Suprapubic skin (tissue), 4 donors: ENCODE data around the gene CEMIP2.

Source experiments
- POLR2A ChIP-seq, 2 donors: fragments of 450-650 bp; IDR thresholded peaks; one replicate each; pipeline ENCODE4 v1.6.1; 2017; ENCODE audit warnings: antibody characterized with exemption in 2 of 2, mild to moderate bottlenecking in 2 of 2, moderate library complexity in 2 of 2
- POLR2AphosphoS5 ChIP-seq, 3 donors: sonication (generic); formaldehyde crosslinking; IDR thresholded peaks; one replicate each; pipeline ENCODE4 v1.6.1; 2017; ENCODE audit warnings: antibody characterized with exemption in 3 of 3
- TF ChIP-seq, protein P1 (sequence below), 2 donors: fragments of 200-600 bp in 1 of 2; fragments of 450-650 bp in 1 of 2; sonication (generic) in 1 of 2; IDR thresholded peaks; one replicate each; pipeline ENCODE4 v1.5.1; 2016 to 2019; ENCODE audit warnings: antibody characterized with exemption in 2 of 2, mild to moderate bottlenecking in 1 of 2, moderate library complexity in 1 of 2

DNA sequence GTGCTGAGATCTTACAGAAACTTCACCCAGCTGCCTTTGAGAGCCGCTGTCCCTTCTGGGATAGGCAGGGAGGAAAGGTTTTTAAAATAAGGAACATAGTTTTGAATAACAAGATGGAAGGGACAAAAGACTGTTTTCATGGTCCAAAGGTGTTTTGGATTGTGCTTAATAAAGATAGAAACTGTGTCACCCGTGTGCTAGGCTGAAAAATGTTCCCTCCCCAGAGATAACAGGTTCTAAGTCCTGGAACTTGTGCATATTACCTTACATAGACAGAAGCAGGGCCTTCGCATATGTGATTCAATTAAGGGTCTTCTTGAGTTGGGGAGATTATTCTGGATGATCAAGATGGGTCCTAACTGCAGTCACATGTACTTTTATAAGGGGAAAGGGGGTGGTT is 1.9 kb upstream of the CEMIP2 start:
- TF ChIP-seq POLR2A (IDR thresholded peaks at IDR 0.05) (no peak), POLR2AphosphoS5 (IDR thresholded peaks at IDR 0.05) (no peak)
- TF ChIP-seq, protein P1, sequence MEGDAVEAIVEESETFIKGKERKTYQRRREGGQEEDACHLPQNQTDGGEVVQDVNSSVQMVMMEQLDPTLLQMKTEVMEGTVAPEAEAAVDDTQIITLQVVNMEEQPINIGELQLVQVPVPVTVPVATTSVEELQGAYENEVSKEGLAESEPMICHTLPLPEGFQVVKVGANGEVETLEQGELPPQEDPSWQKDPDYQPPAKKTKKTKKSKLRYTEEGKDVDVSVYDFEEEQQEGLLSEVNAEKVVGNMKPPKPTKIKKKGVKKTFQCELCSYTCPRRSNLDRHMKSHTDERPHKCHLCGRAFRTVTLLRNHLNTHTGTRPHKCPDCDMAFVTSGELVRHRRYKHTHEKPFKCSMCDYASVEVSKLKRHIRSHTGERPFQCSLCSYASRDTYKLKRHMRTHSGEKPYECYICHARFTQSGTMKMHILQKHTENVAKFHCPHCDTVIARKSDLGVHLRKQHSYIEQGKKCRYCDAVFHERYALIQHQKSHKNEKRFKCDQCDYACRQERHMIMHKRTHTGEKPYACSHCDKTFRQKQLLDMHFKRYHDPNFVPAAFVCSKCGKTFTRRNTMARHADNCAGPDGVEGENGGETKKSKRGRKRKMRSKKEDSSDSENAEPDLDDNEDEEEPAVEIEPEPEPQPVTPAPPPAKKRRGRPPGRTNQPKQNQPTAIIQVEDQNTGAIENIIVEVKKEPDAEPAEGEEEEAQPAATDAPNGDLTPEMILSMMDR (IDR thresholded peaks at IDR 0.05): no peak
